Measurements from ENCODE around the gene FXYD6. TPM values are rescaled to one million over a fixed set of nuclear protein-coding genes. Genes with fewer than 3 reads are reported as not detected.

FXYD6 gene
- total and polyA plus RNA-seq, 9 of the 15 experiments (the other 6 are each of a cell fraction or from before 2014, with no cell fraction given), result 0.07 to 0.35 TPM; not detected in 7

DNA sequence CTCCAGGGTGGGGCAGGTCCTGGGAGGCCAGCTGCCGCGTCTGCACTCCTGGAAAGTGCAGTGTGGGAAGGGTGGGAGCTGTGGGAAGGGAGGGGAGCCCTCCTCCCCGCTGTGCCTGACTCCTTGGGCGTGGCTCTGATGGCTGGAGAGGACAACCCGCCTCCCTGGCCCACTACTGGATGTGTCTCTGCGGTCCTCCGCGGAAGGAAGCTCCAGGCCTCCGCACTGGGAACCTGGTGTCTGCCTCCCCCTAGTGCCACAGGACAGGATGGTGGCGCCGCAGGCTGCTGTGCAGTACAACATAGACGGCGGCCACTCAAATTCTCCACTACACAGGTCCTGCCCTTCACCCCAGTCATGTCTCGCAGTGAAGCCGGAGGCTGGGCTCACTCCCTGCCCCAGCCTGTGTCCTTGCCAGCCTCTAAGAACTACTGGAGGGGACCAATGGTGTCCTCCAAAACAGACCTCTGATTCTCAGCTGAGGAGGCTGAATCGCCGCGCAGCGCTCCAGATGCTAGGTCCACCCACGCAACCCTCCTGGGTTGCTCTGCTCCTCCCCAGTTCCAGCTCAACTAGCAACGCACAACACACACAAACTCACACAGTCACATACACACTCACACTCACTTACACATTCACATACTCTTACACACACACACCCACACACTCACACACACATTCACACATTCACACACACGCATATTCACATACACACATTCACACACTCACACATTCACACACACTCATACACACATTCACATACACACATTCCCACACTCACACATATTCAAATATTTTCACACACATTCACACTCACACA is 67.0 kb downstream of the FXYD6 start (continued):
- TF ChIP-seq SAFB (IDR thresholded peaks at IDR 0.05; ENCODE audit: borderline replicate concordance, low read depth, low read length), result no peak

DNA sequence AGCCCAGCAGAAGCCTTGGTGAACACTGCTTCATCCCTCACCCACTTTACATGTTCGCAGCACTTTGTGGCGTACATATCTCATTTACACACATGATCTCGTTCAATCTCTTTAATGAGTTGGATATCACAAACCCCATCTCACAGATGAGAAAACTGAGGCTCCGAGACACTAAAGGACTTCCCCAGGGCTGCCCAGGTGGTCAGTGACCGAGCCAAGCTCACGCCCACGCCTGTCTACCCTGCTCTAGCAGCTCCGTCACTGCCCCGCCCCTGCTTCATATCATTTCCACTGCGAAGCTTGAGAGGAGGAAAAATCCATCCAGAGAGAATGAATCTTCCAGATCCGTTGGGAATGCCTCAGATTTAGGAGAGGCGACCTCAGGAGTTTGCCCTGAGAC is 67.7 kb downstream of the FXYD6 start:
- Histone ChIP-seq H4K20me1 (replicated peaks; ENCODE audit: control insufficient read depth, insufficient read depth, low read length) (no peaks in the 10 kb centered on the region; the same call in 1 of the 2 replicates), H3K36me3 (ENCODE audit: control insufficient read depth, insufficient read depth, low read length) (no peaks in the 10 kb centered on the region), H3K9me3 (replicated peaks; ENCODE audit: control insufficient read depth, insufficient read depth, low read depth, low read length) (no peaks in the 10 kb centered on the region), H3K79me2 (ENCODE audit: control insufficient read depth, insufficient read depth, low read length) (no peaks in the 10 kb centered on the region), H3K27ac (ENCODE audit: extremely low read depth, low read depth, low read length) (no peak overlapping the region), H3K4me2 (ENCODE audit: insufficient read depth, low read length) (peak overlapping the region; percentile 43; the same call in 1 of the 2 replicates), H2AFZ (ENCODE audit: low read depth, low read length) (no peak overlapping the region), H3K4me1 (replicated peaks in 1 of 2; ENCODE audit: control insufficient read depth in 2 of 2, insufficient read depth in 2 of 2, low read length in 2 of 2) (peaks cover 13 to 14% of the 10 kb centered on the region in 2 experiments; a peak in 4 of 5 replicates), H3K27me3 (ENCODE audit: control insufficient read depth in 2 of 2, insufficient read depth in 2 of 2, low read length in 2 of 2) (peaks cover 0 to 25% of the 10 kb centered on the region in 2 experiments; a peak in 3 of 5 replicates), H3K9ac (ENCODE audit: insufficient read depth in 1 of 2, low read depth in 2 of 2, low read length in 2 of 2) (peak overlapping the region in 1 of 2 experiments; percentile 65; a peak in 2 of 4 replicates), H3K4me3 (no peak overlapping the region), H3K9me1 (ENCODE audit: control insufficient read depth, insufficient read depth, low read length) (no peaks in the 10 kb centered on the region)
- intact Hi-C loops (cut with micrococcal nuclease) (loop anchor here (2.0 to 5.0 kb wide), 2 partner anchors 366 to 380 kb away; no protein-coding TSS in a partner anchor), in situ Hi-C loops (cut with MboI) (loop anchor here (10.0 kb wide), 1 partner anchor 364 kb away; no protein-coding TSS in a partner anchor)
- BruUV-seq (replicated peaks), result no TSS peak
- DNase-seq (ENCODE audit: extremely low read depth in 1 of 4, low spot score in 3 of 4) (peak; percentile 25 to 57 (median 46)), ATAC-seq (peak; percentile 61), FAIRE-seq (no peak)
- CTCF ChIA-PET (ENCODE audit: low intra/inter-chr PET ratio), result interaction anchor here (1.0 to 3.3 kb wide), 2 partner anchors 9 to 245 kb away, joined by 3 to 52 read pairs; no protein-coding TSS in a partner anchor
- POLR2A ChIA-PET, result interaction anchor here (0.6 to 1.4 kb wide), 8 partner anchors 8 to 767 kb away, joined by 3 to 5 read pairs (median 4); no protein-coding TSS in a partner anchor
- 12% methylated on average over 12 of the region's 12 CpGs for WGBS (ENCODE audit: insufficient coverage, low coverage, missing lambda C conversion rate)
- TF ChIP-seq RBM34 (IDR thresholded peaks at IDR 0.05; ENCODE audit: borderline replicate concordance, insufficient read depth, low read length) (no peak), KDM1A (IDR thresholded peaks at IDR 0.05) (peak; percentile 56 to 84), MAFG (tag; conservative IDR thresholded peaks at IDR 0.05) (no peak), SMARCA5 (IDR thresholded peaks at IDR 0.05) (peak; percentile 46; the same call in 1 of the 2 replicates), ZFP1 (CRISPR knock-in tag; IDR thresholded peaks at IDR 0.05) (no peak), HMG20B (CRISPR knock-in tag; IDR thresholded peaks at IDR 0.05) (no peak), RNF2 (IDR thresholded peaks at IDR 0.05) (no peak), ESRRB (CRISPR knock-in tag; IDR thresholded peaks at IDR 0.05; ENCODE audit: borderline replicate concordance) (no peak), HDAC2 (IDR thresholded peaks at IDR 0.05) (0 out of 2 replicates have a peak, but pooled peaks have one; percentile 30), RBM25 (IDR thresholded peaks at IDR 0.05; ENCODE audit: low read depth, low read length, severe bottlenecking) (peak; percentile 48), FOXJ2 (tag; IDR thresholded peaks at IDR 0.05) (no peak), MAZ (CRISPR knock-in tag; conservative IDR thresholded peaks at IDR 0.05 in 1 of 2, IDR thresholded peaks at IDR 0.05 in 1 of 2) (no peak), TSC22D4 (tag; IDR thresholded peaks at IDR 0.05) (no peak), BCOR (IDR thresholded peaks at IDR 0.05) (peak; percentile 65; the same call in 1 of the 2 replicates), NR2F6 (CRISPR knock-in tag; IDR thresholded peaks at IDR 0.05) (no peak)
- TF ChIP-seq, protein P1, sequence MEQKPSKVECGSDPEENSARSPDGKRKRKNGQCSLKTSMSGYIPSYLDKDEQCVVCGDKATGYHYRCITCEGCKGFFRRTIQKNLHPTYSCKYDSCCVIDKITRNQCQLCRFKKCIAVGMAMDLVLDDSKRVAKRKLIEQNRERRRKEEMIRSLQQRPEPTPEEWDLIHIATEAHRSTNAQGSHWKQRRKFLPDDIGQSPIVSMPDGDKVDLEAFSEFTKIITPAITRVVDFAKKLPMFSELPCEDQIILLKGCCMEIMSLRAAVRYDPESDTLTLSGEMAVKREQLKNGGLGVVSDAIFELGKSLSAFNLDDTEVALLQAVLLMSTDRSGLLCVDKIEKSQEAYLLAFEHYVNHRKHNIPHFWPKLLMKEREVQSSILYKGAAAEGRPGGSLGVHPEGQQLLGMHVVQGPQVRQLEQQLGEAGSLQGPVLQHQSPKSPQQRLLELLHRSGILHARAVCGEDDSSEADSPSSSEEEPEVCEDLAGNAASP (IDR thresholded peaks at IDR 0.05), result no peak
- TF ChIP-seq, protein P2, sequence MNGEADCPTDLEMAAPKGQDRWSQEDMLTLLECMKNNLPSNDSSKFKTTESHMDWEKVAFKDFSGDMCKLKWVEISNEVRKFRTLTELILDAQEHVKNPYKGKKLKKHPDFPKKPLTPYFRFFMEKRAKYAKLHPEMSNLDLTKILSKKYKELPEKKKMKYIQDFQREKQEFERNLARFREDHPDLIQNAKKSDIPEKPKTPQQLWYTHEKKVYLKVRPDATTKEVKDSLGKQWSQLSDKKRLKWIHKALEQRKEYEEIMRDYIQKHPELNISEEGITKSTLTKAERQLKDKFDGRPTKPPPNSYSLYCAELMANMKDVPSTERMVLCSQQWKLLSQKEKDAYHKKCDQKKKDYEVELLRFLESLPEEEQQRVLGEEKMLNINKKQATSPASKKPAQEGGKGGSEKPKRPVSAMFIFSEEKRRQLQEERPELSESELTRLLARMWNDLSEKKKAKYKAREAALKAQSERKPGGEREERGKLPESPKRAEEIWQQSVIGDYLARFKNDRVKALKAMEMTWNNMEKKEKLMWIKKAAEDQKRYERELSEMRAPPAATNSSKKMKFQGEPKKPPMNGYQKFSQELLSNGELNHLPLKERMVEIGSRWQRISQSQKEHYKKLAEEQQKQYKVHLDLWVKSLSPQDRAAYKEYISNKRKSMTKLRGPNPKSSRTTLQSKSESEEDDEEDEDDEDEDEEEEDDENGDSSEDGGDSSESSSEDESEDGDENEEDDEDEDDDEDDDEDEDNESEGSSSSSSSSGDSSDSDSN (IDR thresholded peaks at IDR 0.05; ENCODE audit: borderline replicate concordance in 1 of 2, low read depth in 2 of 2, low read length in 2 of 2), result no peak

All from K562 (cell line).